ENCODE results near the gene ARMC5.

Gene ARMC5

GRCh38 chr16:31465788-31466370 lies 6.6 kb downstream of the ARMC5 start:
- no peak for TF ChIP-seq GATA2 (IDR thresholded peaks at IDR 0.05; ENCODE audit: low read depth, low read length)
- no peak for TF ChIP-seq GATA3 (IDR thresholded peaks at IDR 0.05; ENCODE audit: low read depth, low read length)

- no peak for TF ChIP-seq GATA3 (IDR thresholded peaks at IDR 0.05; ENCODE audit: low read depth, low read length)
- no peak for TF ChIP-seq GATA2 (IDR thresholded peaks at IDR 0.05; ENCODE audit: low read depth, low read length)
Measured at GRCh38 chr16:31466381-31466841, 7.1 kb downstream of the ARMC5 start.

GRCh38 chr16:31467151-31467773 lies 8.0 kb downstream of the ARMC5 start:
- TF ChIP-seq GATA2 (IDR thresholded peaks at IDR 0.05; ENCODE audit: low read depth, low read length) = no peak
- TF ChIP-seq GATA3 (IDR thresholded peaks at IDR 0.05; ENCODE audit: low read depth, low read length) = no peak

- TF ChIP-seq GATA3 (IDR thresholded peaks at IDR 0.05; ENCODE audit: low read depth, low read length) (no peak), GATA2 (IDR thresholded peaks at IDR 0.05; ENCODE audit: low read depth, low read length) (no peak)
Measured at GRCh38 chr16:31467858-31468257, 8.6 kb downstream of the ARMC5 start.

- TF ChIP-seq GATA3 (IDR thresholded peaks at IDR 0.05; ENCODE audit: low read depth, low read length) (no peak), GATA2 (IDR thresholded peaks at IDR 0.05; ENCODE audit: low read depth, low read length) (no peak)
Measured at GRCh38 chr16:31470615-31471014, 11.3 kb downstream of the ARMC5 start.

- no peak for TF ChIP-seq GATA3 (IDR thresholded peaks at IDR 0.05; ENCODE audit: low read depth, low read length)
- TF ChIP-seq GATA2 (IDR thresholded peaks at IDR 0.05; ENCODE audit: low read depth, low read length) = no peak
Measured at GRCh38 chr16:31471241-31471874, 12.1 kb downstream of the ARMC5 start.

GRCh38 chr16:31471875-31472708 lies 12.8 kb downstream of the ARMC5 start, which contains the start of gene TGFB1I1:
TSS of gene TGFB1I1 (plus strand) at chr16:31472152. CDS start at chr16:31472189, 37 bp downstream.
- no peak for TF ChIP-seq GATA2 (IDR thresholded peaks at IDR 0.05; ENCODE audit: low read depth, low read length)

GRCh38 chr16:31472709-31473203 lies 13.5 kb downstream of the ARMC5 start:
- TF ChIP-seq GATA2 (IDR thresholded peaks at IDR 0.05; ENCODE audit: low read depth, low read length) (no peak), GATA3 (IDR thresholded peaks at IDR 0.05; ENCODE audit: low read depth, low read length) (no peak)

GRCh38 chr16:31473264-31473984 lies 14.1 kb downstream of the ARMC5 start:
- TF ChIP-seq GATA2 (IDR thresholded peaks at IDR 0.05; ENCODE audit: low read depth, low read length) = peak; percentile 91
- no peak for TF ChIP-seq GATA3 (IDR thresholded peaks at IDR 0.05; ENCODE audit: low read depth, low read length)

- no peak for TF ChIP-seq GATA2 (IDR thresholded peaks at IDR 0.05; ENCODE audit: low read depth, low read length)
- no peak for TF ChIP-seq GATA3 (IDR thresholded peaks at IDR 0.05; ENCODE audit: low read depth, low read length)
Measured at GRCh38 chr16:31474173-31474714, 14.9 kb downstream of the ARMC5 start.

- TF ChIP-seq GATA3 (IDR thresholded peaks at IDR 0.05; ENCODE audit: low read depth, low read length) (no peak), GATA2 (IDR thresholded peaks at IDR 0.05; ENCODE audit: low read depth, low read length) (no peak)
Measured at GRCh38 chr16:31474773-31475738, 15.8 kb downstream of the ARMC5 start.

GRCh38 chr16:31475946-31476302 lies 16.6 kb downstream of the ARMC5 start:
- TF ChIP-seq GATA3 (IDR thresholded peaks at IDR 0.05; ENCODE audit: low read depth, low read length) (no peak), GATA2 (IDR thresholded peaks at IDR 0.05; ENCODE audit: low read depth, low read length) (no peak)
